OCI-M2 (cell line): ENCODE measurements around the gene CD109.
"Not testable (repeated sequence)": the region's sequence is repeated elsewhere in the genome, so short reads cannot be mapped to it uniquely, and the experiment has no call there.

ENCODE experiments used
- DNase-seq: peaks from one replicate; lab custom pipeline; 2025; ENCODE audit not compliant: unreplicated experiment; lab: John Stamatoyannopoulos, UW

The CD109 gene

DNA sequence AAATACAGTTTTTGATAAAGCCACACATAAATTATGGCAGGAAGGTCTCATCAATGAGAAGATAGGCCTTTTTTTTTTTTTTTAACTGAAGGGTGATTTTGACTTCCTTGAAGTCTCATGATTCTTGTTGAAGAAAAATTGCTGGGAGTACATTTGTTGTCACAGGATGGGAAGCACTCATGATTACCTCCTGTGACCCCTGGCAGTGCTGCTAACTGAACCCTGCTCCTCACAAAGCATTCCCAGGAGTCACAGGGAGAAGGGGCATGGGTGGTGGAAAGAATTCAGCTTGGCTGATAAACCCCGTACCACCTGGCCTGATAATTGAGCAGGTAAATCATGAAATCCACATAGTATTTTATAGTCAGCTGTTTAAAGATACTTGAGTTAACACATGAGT lies 86.9 kb downstream of the CD109 start:
- no peak for DNase-seq

- no peak for DNase-seq
Measured at GRCh38 chr6:73784726-73785505, 88.9 kb downstream of the CD109 start.

GRCh38 chr6:73790574-73790973 lies 94.6 kb downstream of the CD109 start:
- no peak for DNase-seq

DNA sequence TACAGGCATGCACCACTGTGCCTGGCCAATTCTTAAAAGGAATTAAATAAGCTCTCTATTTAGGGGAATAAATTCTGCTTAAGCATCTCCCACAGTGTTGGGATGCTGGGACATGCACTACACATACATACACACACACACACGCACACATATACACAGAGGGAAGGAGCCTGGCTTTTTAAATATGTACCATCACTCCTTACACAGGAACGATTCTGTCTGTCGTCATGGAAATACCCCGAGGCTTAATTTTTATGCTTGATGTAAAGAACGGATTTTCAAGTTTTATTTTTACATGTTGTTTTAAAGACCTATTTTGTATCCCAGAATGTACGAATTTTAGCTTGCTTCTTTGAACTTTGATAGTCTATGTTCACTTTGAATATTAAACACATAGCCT lies 95.3 kb downstream of the CD109 start:
- no peak for DNase-seq

DNA sequence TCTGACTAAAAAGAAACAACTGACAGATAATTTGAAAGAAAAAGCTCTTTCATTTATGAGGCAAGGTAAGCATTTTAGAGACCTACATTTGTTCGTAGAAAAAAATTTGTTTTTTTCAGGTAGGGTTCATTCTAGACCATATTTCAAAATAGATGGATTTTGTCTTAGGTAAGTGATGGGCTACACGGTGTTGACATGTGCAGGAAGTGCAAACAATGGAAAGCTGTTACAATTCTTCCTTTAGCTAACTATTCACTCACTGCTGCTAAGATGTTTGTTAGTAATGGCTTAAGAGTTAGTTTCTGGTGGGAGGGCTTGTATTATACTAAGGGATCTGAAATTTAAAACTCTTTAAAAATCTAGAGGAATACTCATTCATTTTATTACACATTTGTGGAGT lies 96.7 kb downstream of the CD109 start:
- DNase-seq, result no peak

DNA sequence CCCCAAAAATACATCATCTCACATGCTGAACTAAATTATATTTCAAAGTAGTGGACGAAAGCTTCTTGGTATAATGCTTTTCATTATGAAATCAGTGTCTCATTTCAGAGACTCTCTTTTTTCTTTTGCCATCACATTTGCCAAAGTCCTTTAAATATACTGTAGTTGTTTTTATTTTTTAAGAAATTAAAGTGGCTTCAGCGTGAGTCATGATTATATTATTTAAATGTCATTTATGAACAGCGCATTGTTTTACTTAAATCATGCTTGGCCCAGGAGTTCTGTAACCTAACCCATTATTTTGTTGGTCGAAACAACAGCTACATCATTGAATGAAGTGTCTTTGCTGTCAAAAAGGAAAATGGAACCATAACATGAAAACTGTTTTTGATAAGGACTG lies 100.9 kb downstream of the CD109 start:
- no peak for DNase-seq

- DNase-seq, result no peak
Measured at GRCh38 chr6:73797861-73798260, 101.9 kb downstream of the CD109 start.

GRCh38 chr6:73798592-73798991 lies 102.6 kb downstream of the CD109 start:
- no peak for DNase-seq

DNA sequence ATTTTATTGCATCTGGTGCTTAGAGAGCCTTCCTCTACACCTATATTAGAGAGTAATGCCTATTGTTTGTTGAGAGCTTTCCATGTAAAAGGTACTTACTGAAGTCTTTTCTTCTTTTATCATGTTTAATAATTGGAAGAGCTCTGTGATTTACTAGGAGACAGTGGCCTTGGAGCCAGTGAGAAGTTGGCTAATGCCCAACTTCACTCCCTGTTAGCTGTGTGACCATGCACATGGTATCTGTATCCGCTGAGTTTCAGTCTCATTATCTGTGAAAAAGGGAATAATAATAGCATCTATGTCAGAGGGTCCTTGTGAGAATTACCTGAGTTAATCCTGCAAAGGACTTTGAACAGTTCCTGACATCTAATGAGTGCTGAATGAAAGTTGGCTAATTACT lies 105.0 kb downstream of the CD109 start:
- DNase-seq, result no peak

DNA sequence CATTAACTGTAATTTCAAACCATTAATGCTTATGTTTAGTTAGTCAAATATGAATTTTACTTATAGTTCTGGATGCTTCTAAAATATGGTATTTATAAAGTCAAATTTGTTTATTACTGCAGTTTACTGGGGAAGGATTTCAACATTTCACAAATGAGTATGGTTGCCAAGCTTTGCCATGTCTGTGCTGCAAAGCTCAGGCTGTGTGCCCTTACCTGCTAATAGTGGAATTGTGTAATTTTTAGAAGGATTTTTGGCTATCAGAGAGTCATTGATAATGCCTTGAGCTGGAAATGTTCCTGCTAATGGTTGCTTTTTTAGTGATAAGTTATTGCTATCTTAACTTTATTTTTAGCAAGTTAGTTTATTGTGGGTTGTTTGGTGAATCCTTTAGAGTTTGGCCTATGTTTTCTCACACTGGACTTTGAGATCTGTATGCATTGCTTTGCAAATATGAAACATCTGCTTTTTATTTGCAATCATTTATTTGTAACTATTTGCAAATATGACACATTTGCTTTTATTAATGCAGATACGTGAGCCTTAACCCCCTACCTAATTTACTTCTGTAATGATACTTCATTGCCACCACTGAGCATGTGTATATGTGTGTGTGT lies 105.8 kb downstream of the CD109 start:
- no peak for DNase-seq

DNA sequence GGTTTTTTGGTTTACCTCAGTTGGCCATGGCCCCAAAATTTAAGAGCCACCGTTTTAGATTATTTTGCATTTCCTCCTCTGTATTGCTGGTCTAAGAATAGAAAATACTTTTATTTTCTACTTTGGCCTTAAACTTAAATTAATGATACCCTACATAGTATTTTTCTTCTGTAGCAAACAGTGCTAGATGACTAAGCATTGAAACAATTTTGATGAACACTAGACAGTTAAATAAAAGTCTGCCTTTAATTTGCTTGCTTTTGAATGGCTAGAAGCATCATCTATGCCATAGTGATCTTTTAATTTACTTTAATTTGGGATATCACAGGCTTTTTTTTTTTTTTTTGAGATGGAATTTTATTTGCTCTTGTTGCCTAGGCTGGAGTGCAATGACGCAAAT lies 106.4 kb downstream of the CD109 start:
- DNase-seq, result no peak

DNA sequence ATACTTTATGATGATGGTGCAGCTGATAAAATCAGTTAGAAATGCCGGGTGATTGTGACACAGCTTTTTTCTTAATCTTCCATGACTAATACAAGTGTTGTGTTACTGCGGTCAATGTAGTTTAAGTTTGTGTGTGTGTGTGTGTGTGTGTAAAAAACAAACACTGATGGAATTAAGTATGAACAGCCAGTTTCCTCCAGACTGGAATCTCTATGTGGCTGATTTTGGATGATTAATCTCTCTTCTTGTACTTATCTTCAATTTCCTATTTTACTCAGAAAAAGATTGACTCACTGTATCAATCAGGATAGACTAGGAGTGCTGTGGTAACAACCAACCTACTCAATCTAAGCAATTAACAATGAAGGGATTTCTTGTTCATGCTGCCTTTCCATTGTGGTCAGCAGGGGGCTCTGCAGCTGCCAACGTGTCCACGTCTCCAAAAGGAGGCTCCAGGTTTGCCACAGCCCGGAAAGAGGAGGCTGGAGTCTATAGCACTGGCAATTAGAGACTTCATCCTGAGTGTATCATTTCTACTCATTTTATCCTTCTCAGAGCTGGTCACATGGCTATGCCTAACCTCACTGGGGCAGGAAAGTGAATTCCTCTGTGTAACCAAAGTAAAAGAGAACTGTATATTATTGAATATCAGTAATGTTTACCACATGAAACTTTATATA lies 107.7 kb downstream of the CD109 start:
- no peak for DNase-seq

DNA sequence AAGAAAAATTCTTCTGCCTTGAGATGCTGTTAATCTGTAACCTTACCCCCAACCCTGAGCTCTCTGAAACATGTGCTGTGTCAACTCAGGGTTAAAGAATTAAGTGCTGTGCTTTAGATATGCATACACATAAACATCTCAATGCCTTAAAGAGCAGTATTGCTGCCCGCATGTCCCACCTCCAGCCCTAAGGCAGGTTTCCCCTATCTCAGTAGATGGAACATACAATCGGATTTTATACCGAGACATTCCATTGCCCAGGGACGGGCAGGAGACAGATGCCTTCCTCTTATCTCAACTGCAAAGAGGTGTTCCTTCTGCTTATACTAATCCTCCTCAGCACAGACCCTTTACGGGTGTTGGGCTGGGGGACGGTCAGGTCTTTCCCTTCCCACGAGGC lies 109.2 kb downstream of the CD109 start:
- not testable (repeated sequence) for DNase-seq

DNA sequence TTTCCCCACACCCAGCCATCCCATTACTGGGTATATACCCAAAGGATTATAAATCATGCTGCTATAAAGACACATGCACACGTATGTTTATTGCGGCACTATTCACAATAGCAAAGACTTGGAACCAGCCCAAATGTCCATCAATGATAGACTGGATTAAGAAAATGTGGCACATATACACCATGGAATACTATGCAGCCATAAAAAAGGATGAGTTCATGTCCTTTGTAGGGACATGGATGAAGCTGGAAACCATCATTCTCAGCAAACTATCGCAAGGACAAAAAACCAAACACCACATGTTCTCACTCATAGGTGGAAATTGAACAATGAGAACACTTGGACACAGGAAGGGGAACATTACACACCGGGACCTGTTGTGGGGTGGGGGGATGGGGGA lies 110.0 kb downstream of the CD109 start:
- not testable (repeated sequence) for DNase-seq

DNA sequence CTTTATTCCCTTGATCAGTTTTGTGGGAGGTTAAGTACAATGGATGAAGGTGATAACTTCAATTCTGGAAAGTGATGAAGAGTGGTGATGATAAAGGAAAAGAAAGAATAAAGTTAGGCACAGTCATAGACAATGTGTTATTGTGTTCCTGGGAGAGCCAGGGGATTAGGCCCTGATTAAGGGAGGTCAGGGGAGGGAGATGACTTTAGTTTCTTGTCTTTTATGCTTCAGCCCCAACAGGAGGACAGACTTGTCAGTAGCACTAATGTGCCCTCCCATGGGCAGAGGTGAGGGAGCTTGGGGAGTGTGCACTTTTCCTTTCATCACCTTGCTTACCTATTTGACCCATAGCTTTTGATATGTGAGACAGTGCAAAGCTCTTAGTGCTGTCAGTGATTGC lies 115.7 kb downstream of the CD109 start:
- no peak for DNase-seq

- DNase-seq, result no peak
Measured at GRCh38 chr6:73817253-73817652, 121.2 kb downstream of the CD109 start.

DNA sequence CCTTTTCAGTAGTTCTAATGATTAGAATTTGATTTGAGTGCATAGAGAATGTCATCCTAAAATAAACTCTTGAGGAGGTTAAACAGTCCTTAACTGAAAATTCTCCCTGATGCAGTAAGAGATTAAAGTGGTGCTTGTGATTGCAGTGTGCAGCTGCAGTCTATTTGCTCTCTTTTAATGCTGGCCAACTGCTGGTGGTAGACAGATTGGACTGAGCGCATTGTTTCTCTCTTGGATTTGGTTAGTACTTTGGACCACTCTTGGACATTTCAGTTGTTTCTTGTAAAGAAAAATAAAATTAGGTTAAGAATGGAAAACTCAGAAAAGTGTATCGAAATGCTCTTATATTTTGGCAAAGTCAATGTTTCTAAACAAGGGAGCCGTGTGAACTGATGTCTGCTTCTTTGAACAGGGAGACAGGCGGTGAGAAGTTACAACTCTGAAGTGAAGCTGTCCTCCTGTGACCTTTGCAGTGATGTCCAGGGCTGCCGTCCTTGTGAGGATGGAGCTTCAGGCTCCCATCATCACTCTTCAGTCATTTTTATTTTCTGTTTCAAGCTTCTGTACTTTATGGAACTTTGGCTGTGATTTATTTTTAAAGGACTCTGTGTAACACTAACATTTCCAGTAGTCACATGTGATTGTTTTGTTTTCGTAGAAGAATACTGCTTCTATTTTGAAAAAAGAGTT lies 127.2 kb downstream of the CD109 start:
- DNase-seq, result no peak

- no peak for DNase-seq
Measured at GRCh38 chr6:73823832-73824231, 127.8 kb downstream of the CD109 start.

DNA sequence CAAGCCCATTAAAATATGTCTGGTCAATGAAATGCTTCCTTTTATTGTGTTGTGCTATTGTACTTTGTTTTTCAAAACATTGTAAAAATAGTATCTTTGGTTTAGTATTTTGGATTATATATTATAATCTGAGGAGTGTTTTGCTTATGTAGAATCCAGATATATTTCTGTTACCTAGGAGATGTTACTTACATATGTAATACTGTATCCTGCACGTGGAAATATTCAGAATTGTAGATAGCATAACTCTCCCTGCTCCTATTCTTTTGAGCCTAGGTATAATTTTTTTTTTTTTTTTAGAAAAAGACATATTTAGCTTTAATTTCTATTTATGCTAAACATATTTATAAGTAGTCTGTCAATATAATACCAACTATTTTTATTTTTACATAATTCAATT lies 130.6 kb downstream of the CD109 start:
- DNase-seq, result no peak

GRCh38 chr6:73830119-73830518 lies 134.1 kb downstream of the CD109 start:
- no peak for DNase-seq

GRCh38 chr6:73832313-73832712 lies 136.3 kb downstream of the CD109 start:
- no peak for DNase-seq

GRCh38 chr6:73844696-73845095 lies 148.7 kb downstream of the CD109 start:
- not testable (repeated sequence) for DNase-seq
